K562 (cell line): ENCODE measurements around the gene DNM1. TPM values are rescaled to one million over a fixed set of nuclear protein-coding genes. Genes with fewer than 3 reads are reported as not detected.

Experiments
- CBFA2T3 ChIP-seq: fragments of 450-650 bp; IDR thresholded peaks from 2 replicates; pipeline ENCODE4 v1.6.1; 2017
- FOSL1 ChIP-seq: fragments of 200-800 bp; sonication (Bioruptor generic); conservative IDR thresholded peaks from 2 replicates; pipeline ENCODE4 v1.6.1; 2016; ENCODE audit warnings: missing genetic modification characterization, missing compliant biosample characterization
- FOXA3 ChIP-seq, 2 experiments: fragments of 450-650 bp in 1 of 2; sonication (generic) in 1 of 2; formaldehyde crosslinking; IDR thresholded peaks in 1 of 2; conservative IDR thresholded peaks in 1 of 2; 2 replicates each; pipeline versions ENCODE4 v1.4.0 to v1.8.0; 2020 to 2022; ENCODE audit warnings: mild to moderate bottlenecking in 2 of 2, missing genetic modification reagents in 1 of 2
- MAFK ChIP-seq: IDR thresholded peaks from 2 replicates; pipeline ENCODE4 v1.6.1; 2011; ENCODE audit warnings: low read length, improper control_type of control experiment
- MBD1 ChIP-seq: fragments of 250-450 bp; sonication (Bioruptor Pico); IDR thresholded peaks from 2 replicates; pipeline ENCODE4 v1.8.0; 2022; ENCODE audit warnings: inconsistent platforms
- MYBL2 ChIP-seq, 2 experiments: fragments of 450-650 bp in 1 of 2; sonication (generic) in 1 of 2; formaldehyde crosslinking in 1 of 2; IDR thresholded peaks; 2 replicates each; pipeline versions ENCODE4 v1.6.1 to v1.8.1; 2017 to 2022; ENCODE audit warnings: borderline replicate concordance in 1 of 2, inconsistent platforms in 1 of 2, low read depth in 1 of 2, mild to moderate bottlenecking in 1 of 2, missing genetic modification reagents in 1 of 2, moderate library complexity in 1 of 2
- NELFE ChIP-seq: IDR thresholded peaks from 2 replicates; pipeline ENCODE4 v1.6.1; 2011; ENCODE audit warnings: mild to moderate bottlenecking; ENCODE audit not compliant: insufficient read depth, insufficient read length
- NFATC3 ChIP-seq: fragments of 450-650 bp; IDR thresholded peaks from 2 replicates; pipeline ENCODE4 v1.6.1; 2017; ENCODE audit warnings: mild to moderate bottlenecking
- NR0B1 ChIP-seq: fragments of 450-650 bp; IDR thresholded peaks from one replicate; pipeline ENCODE4 v1.6.1; 2018; ENCODE audit warnings: mild to moderate bottlenecking, moderate library complexity; ENCODE audit not compliant: partially characterized antibody
- NR1H2 ChIP-seq: sonication (generic); formaldehyde crosslinking; IDR thresholded peaks from 2 replicates; pipeline ENCODE4 v1.4.0; 2020; ENCODE audit warnings: mild to moderate bottlenecking, missing genetic modification reagents
- PHF20 ChIP-seq: fragments of 450-650 bp; IDR thresholded peaks from 2 replicates; pipeline ENCODE4 v1.6.1; 2018; ENCODE audit not compliant: partially characterized antibody
- PHF21A ChIP-seq: fragments of 450-650 bp; IDR thresholded peaks from 2 replicates; pipeline ENCODE4 v1.6.1; 2017; ENCODE audit warnings: low read depth, borderline replicate concordance
- PHF8 ChIP-seq: fragments of 200-600 bp; sonication (generic); IDR thresholded peaks from 2 replicates; pipeline ENCODE4 v1.6.1; 2012; ENCODE audit warnings: mixed run types, mild to moderate bottlenecking, inconsistent platforms, low read length, moderate library complexity, borderline replicate concordance
- STAT6 ChIP-seq: sonication (generic); formaldehyde crosslinking; IDR thresholded peaks from 2 replicates; pipeline ENCODE4 v1.8.1; 2023; ENCODE audit warnings: mild to moderate bottlenecking, missing genetic modification reagents
- THAP12 ChIP-seq: fragments of 250-450 bp; sonication (Bioruptor Pico); IDR thresholded peaks from 2 replicates; pipeline ENCODE4 v1.9.0; 2021; ENCODE audit warnings: mild to moderate bottlenecking, inconsistent platforms
- ZNF655 ChIP-seq: fragments of 250-450 bp; sonication (Bioruptor Pico); IDR thresholded peaks from 2 replicates; pipeline ENCODE4 v1.5.0; 2021
- ZNF830 ChIP-seq: fragments of 250-450 bp; sonication (Bioruptor Pico); IDR thresholded peaks from 2 replicates; pipeline ENCODE4 v1.5.0; 2021; ENCODE audit warnings: mild to moderate bottlenecking
- polyA plus RNA-seq, 8 experiments: library from polyadenylated mRNA; depleted of rRNA in 4 of 8; stranded (reverse) in 5 of 8; unstranded in 3 of 8; fragments of >200 nt; fragmentation: Nextera tagmentation in 2 of 8; fragmentation: Illumina TruSeq in 1 of 8; extraction: Ambion mirVana in 2 of 8; extraction: Trizol in 1 of 8; gene quantifications; 2 replicates each; pipeline versions ENCODE4 v1.2.1 to v1.2.3, GENCODE V29; 2011 to 2014; ENCODE audit warnings: inconsistent platforms in 1 of 8, missing spikeins in 1 of 8
- total RNA-seq, 7 experiments: library from RNA; depleted of rRNA in 6 of 7; stranded (reverse); fragments of >200 nt in 6 of 7; fragmentation: Illumina TruSeq in 2 of 7; extraction: Trizol in 2 of 7; gene quantifications; 2 replicates each; pipeline versions ENCODE4 v1.2.1 to v1.2.3, GENCODE V29; 2011 to 2021; ENCODE audit warnings: low replicate concordance in 1 of 7

The DNM1 gene
- total and polyA plus RNA-seq, 9 of the 15 experiments (the other 6 are each of a cell fraction or from before 2014, with no cell fraction given) = 0.39 to 23.1 (median 9.1) TPM

- TF ChIP-seq THAP12 (CRISPR knock-in tag) (peak; percentile 92), MYBL2 (IDR thresholded peaks at IDR 0.05; ENCODE audit: low read depth) (no peak), MYBL2 (CRISPR knock-in tag; IDR thresholded peaks at IDR 0.05; ENCODE audit: borderline replicate concordance) (no peak), NELFE (no peak), ZNF655 (CRISPR knock-in tag) (no peak), CBFA2T3 (no peak), FOXA3 (CRISPR knock-in tag; conservative IDR thresholded peaks at IDR 0.05 in 1 of 2, IDR thresholded peaks at IDR 0.05 in 1 of 2) (no peak), MBD1 (CRISPR knock-in tag) (no peak), ZNF830 (CRISPR knock-in tag) (no peak; the same call in 1 of the 2 replicates), STAT6 (CRISPR knock-in tag) (peak; percentile 43; the same call in 1 of the 2 replicates), PHF8 (peak; percentile 96), FOSL1 (tag) (no peak), NFATC3 (0 out of 2 replicates have a peak, but pooled peaks have one; percentile 23), NR0B1 (no peak), PHF20 (no peak), PHF21A (no peak), NR1H2 (no peak), MAFK (no peak)
Measured at GRCh38 chr9:128159784-128160602, 43.2 kb upstream of the DNM1 start, which contains the start of gene BBLN (continued).
